COLO829 (cell line): ENCODE data around the gene EIF4G3.
"Not testable (repeated sequence)": the region's sequence is repeated elsewhere in the genome, so short reads cannot be mapped to it uniquely, and the experiment has no call there.

Source experiments
- DNase-seq: peaks from one replicate; pipeline ENCODE4 v3.0.0; 2012; ENCODE audit warnings: low spot score

Gene EIF4G3

DNA sequence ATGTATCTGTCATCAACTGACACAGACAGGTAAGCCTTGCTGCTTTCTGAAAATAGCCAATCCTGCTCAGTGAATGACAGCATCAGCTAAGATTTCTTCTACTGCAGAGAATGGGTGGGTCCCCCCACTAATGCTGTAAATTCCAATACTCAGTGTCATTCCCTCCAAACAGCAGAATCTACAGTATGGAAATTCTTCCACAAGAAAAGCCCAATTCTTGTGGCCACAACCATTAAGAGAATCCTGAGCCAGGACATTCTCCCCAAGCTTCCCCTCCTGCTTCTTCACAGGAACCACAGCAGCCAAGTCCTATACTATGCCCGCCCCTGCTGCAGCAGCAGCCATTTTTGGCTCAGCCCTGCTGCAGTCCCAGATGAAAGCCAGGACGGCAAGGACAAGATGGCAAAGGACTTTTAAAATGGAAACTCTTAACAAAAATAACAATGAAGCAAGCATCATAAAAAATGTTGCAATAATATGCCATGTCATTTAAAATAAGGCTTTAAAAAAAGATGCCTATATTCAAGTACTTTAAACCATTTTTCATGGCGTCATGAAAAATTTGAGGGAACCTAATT lies 26.8 kb downstream of the EIF4G3 start:
- peak; percentile 22 for DNase-seq

DNA sequence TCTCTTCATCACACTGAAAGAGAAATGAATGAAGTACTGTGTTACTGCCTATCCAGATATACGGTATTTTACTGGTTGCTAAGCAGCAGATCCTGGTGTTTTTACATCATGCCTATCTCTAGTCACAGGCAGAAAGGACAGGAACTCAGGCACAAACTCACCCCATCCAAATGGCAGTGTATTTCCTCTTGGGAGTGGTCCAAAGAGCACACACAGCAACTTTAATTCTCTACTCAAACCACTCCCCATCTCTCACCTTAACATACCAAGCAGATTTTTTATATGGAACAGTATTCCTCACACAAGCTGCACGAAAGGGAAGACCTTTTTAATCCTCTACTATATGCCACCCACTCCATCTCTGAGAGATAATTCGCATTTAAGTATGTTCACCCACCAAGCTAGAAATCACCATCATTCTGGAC lies 27.3 kb downstream of the EIF4G3 start:
- peak; percentile 74 for DNase-seq

GRCh38 chr1:21143752-21144151 lies 32.9 kb downstream of the EIF4G3 start:
- DNase-seq = no peak

GRCh38 chr1:21143138-21143537 lies 33.6 kb downstream of the EIF4G3 start:
- DNase-seq = no peak

DNA sequence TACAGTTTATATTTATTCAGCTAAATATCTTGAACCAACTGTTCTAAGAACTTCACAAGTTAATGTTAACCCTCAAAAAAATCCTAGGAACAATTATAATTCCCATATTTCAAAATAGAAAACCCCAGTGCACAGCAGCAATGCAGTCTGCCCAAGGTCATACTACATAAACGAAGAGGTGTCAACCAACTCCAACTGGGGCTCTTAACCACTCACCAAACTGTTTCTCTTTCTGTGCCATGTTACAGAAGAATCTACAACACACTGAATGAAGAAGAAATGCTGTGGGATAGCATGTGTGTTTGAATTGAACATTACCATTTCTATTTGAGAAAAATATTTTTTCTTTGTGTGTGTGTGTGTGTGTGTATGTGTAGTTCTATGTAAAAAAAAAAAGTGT lies 35.7 kb downstream of the EIF4G3 start:
- DNase-seq = no peak

DNA sequence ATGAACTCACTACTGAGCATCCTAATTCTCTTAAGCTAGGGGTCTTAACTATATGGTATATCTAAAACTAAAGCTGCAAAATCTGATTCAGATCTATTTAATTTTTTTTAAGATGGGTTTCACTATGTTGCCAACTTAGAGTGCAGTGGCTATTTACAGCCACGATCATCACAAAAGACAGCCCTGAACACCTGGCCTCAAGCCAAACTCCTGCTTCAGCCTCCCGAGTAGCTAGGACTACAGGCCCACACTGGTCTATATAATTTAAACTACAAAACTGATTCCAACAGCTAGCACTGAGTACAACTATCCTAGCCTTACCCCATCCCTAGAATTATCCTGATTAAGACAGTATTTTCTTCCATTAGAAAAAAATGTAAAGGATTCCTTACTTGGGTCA lies 37.1 kb downstream of the EIF4G3 start:
- DNase-seq = no peak

- not testable (repeated sequence) for DNase-seq
Measured at GRCh38 chr1:21136344-21136743, 40.4 kb downstream of the EIF4G3 start.

GRCh38 chr1:21131200-21131599 lies 45.5 kb downstream of the EIF4G3 start:
- DNase-seq = no peak

- no peak for DNase-seq
Measured at GRCh38 chr1:21129407-21129806, 47.3 kb downstream of the EIF4G3 start.

GRCh38 chr1:21126324-21126723 lies 50.4 kb downstream of the EIF4G3 start:
- no peak for DNase-seq

GRCh38 chr1:21124846-21125245 lies 51.9 kb downstream of the EIF4G3 start:
- no peak for DNase-seq

- no peak for DNase-seq
Measured at GRCh38 chr1:21123287-21123948, 53.3 kb downstream of the EIF4G3 start.

DNA sequence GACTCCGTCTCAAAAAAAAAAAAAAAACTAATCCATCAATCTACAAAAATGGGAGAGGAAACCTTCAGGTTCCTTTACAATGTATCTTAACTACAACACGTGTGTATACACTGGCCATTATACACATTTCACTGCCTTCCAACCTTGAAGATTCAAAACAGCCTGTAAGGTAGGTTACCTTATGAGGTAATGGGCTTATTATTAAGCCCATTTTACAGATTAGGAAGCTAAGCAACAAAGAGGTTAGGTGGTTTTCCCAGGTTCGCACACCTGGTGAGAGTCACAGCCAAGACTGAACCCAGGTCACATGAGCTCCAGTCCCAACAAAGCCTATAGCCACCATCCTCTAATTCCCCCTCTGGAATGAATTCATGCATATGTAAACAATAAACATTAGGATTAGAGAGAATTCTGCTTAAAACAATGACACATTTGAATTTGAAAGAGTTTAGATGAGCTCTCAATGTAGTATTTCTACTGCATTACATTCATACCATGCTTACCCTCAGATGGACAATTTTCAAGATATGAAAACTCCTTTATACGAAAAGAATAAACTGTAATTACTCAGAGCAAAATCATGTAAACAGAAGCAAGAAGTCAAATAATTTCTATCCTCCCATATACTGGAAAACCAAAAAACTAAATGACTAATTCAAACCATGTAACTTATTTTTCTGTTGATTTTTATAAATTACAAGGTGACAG lies 54.8 kb downstream of the EIF4G3 start:
- DNase-seq = no peak

DNA sequence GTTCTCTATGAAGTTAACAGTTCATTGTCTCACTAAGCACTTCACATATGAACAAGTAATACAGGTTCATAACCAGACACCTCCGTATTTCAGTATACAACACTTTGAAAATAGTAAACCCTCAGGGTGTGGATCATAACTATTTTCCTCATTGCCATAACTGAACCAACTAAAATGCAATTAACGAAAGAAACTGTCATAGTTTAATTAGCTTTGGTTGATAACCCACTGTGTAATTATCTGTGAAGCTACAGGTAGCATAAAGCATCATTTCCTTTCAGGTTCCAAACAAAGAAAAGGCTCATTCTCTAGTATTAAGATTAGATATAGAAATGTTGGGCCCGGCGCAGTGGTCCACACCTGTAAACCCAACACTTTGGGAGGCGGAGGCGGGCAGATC lies 58.5 kb downstream of the EIF4G3 start:
- DNase-seq = no peak

GRCh38 chr1:21117597-21118001 lies 59.1 kb downstream of the EIF4G3 start:
- peak; percentile 87 for DNase-seq

GRCh38 chr1:21117159-21117558 lies 59.5 kb downstream of the EIF4G3 start:
- DNase-seq = no peak

- no peak for DNase-seq
Measured at GRCh38 chr1:21115098-21115760, 61.5 kb downstream of the EIF4G3 start.

DNA sequence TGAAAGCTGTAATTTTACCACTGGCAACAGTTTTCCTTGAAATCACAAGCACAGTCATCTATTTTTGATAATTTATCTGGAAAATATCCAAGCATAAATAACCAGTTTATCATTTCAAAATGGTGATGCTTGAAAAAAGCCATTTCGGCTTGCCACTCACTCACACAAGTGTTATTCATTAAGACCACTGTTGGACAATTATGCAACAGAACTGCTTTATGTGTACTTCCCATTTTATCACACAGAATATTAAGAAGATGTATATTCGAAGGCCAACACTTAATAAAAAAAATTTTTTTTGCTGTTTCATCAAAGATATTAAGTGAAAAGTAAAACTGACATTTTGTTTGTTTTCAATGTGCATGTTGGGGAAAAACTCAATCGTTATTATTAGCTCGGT lies 62.3 kb downstream of the EIF4G3 start:
- DNase-seq = no peak

GRCh38 chr1:21110163-21110562 lies 66.5 kb downstream of the EIF4G3 start:
- no peak for DNase-seq

GRCh38 chr1:21106709-21107108 lies 70.0 kb downstream of the EIF4G3 start:
- DNase-seq = no peak

DNA sequence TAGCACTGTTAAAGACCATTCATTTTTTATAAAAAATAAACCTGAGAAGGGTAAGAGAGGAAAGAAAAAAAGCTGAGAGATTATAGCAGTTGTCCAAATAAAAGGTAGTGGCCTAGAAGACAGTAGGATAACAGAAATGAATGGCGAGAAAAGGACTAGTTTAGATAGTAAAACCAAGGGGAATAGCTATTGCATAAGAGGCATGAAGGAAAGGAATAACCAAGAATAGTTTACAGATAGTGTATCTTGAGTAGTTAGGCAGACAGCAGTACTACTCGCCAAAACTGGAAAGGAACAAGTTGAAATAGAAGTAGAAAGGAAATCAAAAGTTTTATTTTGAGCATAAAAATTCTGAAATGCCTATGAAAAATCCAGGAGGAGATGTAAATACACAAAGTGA lies 70.5 kb downstream of the EIF4G3 start:
- DNase-seq = no peak

- no peak for DNase-seq
Measured at GRCh38 chr1:21105807-21106206, 70.9 kb downstream of the EIF4G3 start.

DNA sequence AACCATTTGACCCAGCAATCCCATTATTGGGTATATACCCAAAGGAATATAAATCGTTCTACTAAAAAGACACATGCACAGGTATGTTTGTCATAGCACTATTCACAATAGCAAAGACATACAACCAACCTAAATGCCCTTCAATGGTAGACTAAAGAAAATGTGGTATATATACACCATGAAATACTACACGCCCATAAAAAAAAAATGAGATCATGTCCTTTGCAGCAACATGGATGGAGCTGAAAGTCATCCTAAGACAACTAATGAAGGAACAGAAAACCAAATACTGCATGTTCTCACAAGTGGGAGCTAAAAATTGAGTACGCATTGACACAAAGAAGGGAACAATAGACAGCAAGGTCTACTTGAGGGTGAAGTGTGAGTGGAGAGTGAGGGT lies 72.0 kb downstream of the EIF4G3 start:
- DNase-seq = no peak
